ENCODE measurements around the gene HOXA7.

HOXA7 gene

GRCh38 chr7:27182285-27182841 lies 25.9 kb upstream of the HOXA7 start:
- no peak for DNase-seq (ENCODE audit: extremely low read depth in 1 of 2, low read depth in 1 of 2)

GRCh38 chr7:27181795-27182275 lies 25.4 kb upstream of the HOXA7 start:
- no peak for DNase-seq (ENCODE audit: extremely low read depth in 1 of 2, low read depth in 1 of 2)

DNA sequence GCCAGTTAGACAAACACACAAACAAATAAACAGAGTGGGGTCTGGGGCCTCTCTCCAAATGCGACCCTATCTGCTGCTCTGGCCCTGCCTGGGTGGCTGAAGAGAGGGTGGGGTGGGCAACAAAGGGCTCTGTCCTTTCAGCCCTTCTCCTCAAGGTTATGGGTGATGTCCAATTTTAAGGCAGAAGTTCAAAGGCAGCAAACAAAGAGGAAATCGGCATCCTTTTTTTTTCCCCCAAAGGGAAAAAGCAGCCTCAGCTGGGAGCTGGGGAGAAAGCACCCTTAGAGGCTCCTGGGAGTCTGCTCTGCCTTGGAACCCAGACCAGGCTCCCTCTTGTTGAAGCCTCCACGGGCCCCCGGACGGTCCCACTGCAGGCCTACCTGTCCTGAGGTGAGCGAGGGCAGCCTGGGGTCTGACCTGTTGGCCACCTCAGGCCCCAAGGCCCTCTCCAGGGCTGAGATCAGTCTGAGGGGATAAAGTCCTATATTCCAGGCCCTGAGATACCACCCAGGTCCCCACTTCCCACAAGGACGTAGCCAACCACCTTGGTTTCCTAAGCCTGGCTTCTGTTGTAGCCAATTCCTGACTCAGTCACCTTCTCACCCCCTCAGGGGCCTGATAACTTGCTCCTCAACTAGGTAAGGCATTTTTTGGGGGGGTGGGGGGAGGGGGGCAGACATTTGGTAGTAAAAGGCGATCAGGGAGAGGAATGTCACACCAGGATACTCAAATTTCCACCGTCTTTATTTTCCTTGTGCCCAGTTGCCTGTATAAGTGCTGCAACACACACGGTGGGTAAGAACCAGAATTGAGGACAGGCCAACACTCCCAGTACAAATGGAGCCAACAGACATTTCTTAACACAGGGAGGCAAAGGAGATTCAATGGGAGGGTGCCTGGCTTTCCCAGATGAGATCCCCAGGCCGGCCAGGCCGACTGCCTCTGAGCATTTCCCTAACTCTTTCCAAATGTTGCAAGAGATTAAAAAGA lies 24.3 kb upstream of the HOXA7 start:
- no peak for DNase-seq (ENCODE audit: extremely low read depth in 1 of 2, low read depth in 1 of 2)

DNA sequence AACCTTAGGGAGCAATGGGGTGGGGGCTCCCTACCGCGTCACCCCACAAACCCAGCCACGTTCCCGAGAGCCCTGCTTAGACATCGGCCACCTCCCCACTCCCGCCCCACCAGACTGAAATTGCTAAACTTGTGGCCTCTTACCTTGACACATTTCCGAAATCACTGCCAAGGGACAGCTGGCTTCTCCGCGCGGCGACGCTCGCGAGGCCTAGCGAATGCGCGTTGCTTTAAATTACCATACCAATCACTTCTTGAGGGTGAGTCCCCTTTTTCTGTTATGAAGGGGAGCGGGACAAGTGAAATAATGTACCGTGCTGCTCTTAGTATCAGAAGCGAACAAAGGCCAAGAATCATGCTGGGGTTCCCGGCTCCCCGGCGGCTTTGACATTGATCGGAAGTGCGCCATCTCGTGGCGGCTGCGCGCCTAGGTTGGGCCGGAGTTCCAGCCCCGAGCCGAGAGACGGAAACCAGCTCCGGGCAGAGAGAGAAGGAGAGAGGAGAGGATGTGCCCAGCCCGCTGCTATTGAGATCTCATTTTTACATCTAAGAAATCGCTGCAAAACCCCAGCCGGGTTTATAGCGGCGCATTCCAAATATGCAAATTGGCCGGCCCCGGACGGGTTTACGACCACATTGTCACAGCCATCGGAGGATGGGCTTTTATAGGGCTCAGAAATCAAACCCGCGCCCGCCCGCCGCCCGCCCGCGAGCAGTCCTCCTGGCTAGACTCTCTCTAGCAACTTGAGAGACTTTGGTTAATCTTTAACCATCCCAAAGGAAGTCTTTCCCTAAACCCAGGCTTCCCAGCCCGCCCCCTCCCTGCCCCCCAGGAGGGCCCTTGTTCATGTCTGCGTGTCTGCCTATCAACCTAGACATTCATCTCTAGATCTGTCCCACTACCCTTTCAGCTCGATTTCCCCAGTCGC lies 23.3 kb upstream of the HOXA7 start:
- DNase-seq (ENCODE audit: extremely low read depth in 1 of 2, low read depth in 1 of 2): no peak

- DNase-seq (ENCODE audit: extremely low read depth in 1 of 2, low read depth in 1 of 2): no peak
These were observed 22.6 kb upstream of the HOXA7 start for GRCh38 chr7:27179030-27179429.

DNA sequence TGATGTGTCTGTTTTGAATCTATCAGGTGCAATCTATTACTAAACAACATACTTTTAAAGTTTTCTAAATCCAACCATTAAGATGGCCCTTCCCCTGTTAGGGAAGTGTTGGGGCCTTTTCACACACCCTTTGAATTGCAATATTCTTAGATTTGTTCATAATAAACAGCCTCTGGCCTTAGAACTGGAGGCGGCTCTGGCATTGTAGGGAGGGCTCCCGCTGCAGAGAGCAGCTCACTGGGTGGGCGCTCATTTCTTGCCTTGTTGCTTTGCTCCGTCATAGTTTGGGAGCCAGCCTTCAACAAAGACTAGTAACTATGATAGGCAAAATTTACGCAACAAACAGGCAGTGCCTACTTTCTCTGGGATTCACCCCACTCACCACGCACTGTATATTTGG lies 21.9 kb upstream of the HOXA7 start:
- no peak for DNase-seq (ENCODE audit: extremely low read depth in 1 of 2, low read depth in 1 of 2)

DNA sequence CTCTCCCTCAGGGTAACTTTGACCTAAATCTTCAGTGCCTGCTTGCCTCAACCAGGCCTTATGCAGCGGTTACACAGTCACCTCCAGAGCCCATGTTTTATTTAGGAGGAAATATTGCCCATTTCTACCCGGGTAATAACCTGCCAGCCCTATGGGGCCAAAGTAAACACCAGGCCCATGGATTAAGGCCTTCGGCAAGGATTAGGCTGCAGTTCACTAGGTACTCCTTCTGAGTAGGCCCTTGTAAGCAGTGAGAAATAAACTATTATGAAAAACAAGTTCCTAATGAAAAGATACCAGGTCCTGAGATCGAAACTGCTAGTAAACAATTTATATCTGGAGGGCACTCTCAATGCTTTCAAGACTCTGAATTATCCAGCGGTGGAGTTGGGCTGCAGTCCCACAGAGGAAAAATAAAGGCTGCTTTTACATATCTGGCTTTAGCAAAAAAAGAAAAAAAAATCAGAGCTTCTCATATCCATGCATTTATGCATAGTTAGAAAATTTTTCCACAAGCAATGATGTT lies 21.4 kb upstream of the HOXA7 start:
- DNase-seq (ENCODE audit: extremely low read depth in 1 of 2, low read depth in 1 of 2): no peak

DNA sequence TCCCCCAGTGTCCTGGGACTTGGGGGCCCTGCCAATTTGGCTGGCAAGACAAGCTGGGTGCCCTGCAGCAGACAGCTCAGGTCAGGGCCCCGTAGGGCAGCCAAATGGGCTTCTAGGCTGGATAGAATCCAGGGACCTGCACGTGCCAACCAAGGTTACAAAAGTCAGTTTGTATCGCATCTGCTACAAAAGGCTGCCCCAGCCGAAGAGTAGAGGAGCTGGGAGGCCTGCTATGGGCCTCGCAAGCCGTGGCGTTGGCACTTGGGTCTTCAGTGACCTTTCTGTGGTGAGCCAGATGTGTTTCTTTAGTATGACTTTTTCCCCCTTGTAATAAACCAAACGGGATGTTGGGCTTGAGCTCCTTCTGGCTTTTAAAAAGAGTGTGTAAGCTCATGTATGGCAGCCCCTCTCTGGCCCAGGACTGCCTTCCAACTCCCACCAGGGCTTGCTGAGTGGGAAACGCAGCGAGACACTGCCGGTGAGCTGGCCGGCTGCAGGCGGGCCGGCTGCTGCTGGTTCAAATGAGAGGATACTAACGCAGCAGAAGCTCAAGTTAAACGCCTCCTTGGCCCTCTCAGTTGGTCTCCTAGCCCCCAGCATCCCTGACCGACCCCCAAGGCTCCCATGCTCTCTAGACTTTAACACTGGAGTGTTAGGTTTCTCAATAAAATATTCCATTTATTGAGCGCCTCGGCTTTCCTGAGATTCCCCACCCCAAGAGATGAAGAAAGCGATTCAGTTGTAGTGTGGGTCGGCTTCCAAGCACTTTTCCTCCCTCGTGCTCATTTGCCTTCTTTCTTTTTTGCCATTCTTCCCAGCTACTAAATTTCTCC lies 20.7 kb upstream of the HOXA7 start:
- no peak for DNase-seq (ENCODE audit: extremely low read depth in 1 of 2, low read depth in 1 of 2)

GRCh38 chr7:27176524-27176845 lies 20.0 kb upstream of the HOXA7 start:
- no peak for DNase-seq (ENCODE audit: extremely low read depth in 1 of 2, low read depth in 1 of 2)

- DNase-seq (ENCODE audit: extremely low read depth in 1 of 2, low read depth in 1 of 2): no peak
These were observed 19.4 kb upstream of the HOXA7 start for GRCh38 chr7:27175626-27176523.

DNA sequence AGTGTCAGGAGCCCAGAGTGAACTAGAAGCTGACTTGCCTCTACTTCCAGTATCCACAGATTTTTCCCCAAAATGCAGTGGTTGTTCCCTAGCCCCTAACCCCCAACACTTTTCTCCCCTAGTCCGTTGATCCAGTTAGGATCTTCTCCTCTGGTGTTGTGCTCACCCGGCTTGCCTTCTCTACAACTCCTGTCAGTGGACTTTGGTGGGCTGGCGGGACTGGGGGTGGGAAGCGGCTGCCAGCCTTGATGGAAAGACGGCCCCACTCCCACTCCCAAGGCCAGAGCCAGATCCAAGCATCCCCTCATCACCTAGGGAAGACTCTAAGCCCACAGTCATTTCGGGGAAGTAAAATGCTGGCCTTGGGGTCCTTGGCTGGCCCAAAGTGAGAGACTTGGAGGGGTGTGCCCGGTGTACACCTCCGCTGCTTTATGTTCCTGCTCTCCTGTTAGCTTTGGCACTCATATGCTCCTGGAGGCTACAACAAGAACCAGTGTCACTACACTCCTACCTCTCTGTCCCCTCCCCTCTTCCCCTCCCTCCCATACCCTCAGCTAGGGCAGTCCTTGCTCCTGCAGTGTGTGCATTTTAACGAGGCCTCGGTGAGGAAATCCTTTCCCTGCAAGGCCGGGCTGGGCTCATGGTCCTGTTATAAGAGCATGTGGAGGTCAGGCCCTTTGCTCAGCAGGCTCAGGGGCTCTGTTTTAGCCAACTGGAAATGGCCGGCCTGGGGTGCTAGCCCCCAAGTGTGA lies 18.6 kb upstream of the HOXA7 start:
- no peak for DNase-seq (ENCODE audit: extremely low read depth in 1 of 2, low read depth in 1 of 2)

DNA sequence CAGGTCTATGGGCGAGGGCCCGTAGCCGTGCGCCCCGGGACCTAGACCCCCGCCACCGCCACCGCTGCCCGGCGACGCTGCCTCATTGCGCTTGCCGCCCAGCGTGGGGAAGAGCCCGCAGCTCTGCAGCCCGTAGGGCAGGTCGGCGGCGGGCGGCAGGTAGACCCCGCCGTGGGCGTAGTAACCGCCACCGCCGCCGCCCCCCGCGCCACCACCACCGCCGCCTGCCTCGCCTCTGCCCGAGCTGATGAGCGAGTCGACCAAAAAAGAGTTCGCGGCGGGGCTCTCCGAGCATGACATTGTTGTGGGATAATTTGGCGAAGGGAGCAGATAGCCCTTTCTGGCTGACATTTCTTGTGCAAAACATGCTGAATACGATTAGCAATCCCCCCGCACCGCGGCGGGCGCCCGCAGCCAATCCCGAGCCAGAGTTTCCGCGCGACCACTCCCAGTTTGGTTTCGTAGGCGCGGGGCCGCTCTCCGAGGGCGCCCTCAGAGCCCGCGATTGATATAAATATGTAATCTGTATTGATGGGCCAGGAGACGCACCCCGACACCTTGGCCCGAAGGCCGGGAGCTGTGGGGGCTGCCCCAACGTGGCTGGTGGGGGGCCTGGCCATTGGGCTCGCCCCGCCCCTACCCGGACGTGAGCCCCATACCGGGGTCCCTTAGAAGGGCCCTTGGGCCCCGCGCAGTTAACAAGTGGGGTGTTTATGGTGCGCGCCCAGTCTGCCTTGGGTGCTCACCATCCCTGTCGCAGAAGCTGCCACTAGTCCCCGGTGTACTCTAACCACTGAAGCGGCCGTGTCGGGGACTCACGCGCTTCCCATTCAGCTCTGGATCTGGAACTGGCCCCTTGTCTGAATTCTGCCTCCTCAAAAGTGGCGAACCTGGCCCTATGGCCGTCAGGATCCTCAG lies 17.7 kb upstream of the HOXA7 start, which contains the start of gene HOXA10:
Gene HOXA10 (minus strand): TSS at position 365 of the 918 bp plus-strand sequence. CDS start 14 bp downstream, at position 351.
- DNase-seq (ENCODE audit: extremely low read depth in 1 of 2, low read depth in 1 of 2): no peak

- no peak for DNase-seq (ENCODE audit: extremely low read depth in 1 of 2, low read depth in 1 of 2)
These were observed 17.1 kb upstream of the HOXA7 start for GRCh38 chr7:27173511-27173955.

DNA sequence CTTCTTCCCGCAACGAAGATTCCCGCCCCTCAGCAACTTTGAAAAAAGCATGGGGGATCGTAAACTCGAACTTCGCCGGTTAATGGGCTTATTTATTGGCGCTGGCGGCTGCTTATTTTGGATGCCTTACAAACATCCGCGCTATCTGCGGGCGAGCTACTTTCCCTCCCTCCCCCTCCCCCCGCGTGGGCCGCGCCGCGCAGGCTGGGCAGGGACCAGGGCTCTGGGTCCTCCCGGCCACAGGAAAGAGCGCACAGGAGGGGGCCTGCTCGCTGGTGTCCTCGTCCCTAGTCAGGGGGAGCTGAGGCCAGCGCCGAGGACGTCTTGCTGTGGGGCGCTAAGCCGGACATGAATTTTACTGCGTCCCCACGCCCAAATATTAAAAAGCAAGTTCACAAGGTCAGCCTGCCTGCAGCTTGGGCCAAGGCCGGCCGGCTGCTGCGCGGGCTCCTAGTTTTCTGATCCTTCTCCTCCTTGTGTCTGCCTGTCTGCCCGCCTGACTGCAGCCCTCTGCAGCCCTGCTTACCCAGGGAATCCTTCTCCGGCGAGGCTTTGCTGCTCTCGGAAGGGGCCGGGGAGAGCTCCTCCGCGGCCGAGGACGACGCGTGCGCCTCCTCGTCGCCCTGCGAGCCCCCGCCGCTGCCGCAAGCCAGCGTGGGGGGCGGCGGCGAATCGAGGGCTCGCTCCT lies 16.5 kb upstream of the HOXA7 start:
- no peak for DNase-seq (ENCODE audit: extremely low read depth in 1 of 2, low read depth in 1 of 2)

DNA sequence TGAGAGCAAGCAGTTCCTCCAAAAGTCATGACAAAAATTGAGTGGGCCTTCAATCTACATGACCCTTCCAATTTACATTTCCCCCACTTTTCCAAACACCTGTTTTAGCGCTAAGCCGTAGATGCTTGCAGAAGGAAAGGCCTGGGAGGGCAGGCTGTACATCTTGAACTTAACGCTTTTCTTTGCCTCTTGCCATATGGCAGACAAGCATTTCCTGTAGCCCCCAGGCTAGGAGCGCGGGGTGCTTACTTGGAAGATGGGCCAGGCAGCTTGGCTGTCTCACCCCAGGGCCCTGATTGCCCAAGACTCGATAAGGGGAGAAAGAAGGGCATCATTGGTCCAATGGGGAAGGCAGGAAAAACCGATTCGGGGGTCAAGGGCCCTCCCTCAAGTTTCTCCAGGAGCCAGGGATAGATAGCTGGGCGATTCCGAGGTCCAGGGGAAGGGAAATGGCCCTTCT lies 15.9 kb upstream of the HOXA7 start:
- no peak for DNase-seq (ENCODE audit: extremely low read depth in 1 of 2, low read depth in 1 of 2)

DNA sequence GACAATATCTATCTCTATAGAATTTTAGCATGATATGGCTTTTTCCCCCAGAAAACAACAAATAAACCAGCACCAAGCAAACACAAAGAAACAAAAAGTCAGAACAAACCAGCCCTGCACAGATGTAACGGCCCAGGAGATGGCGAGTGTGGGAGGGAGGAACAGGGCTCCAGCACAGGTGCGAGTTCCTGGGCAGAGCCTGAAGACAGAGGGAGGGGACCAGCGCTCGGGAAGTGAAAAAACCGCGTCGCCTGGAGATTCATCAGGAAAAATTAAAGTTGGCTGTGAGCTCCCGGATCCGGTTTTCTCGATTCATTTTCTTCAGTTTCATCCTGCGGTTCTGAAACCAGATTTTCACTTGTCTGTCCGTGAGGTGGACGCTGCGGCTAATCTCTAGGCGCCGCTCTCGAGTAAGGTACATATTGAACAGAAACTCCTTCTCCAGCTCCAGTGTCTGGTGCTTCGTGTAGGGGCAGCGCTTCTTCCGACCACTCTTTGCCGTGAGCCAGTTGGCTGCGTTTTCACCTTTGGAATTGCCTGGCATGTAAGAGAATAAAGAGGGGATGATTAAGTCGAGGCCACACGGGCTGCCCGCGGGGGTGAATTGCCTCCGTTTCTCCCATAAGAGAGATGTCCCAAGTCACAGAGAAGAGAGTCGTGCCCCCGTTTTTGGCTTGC lies 15.3 kb upstream of the HOXA7 start:
- no peak for DNase-seq (ENCODE audit: extremely low read depth in 1 of 2, low read depth in 1 of 2)

All from activated CD8-positive, alpha-beta memory T cell treated with anti-CD3 and anti-CD28 coated beads for 1 hour (primary cell).